Testis (tissue), 3 donors: ENCODE data around the gene SFTPB. TPM values are rescaled to one million over a fixed set of nuclear protein-coding genes. Genes with fewer than 3 reads are reported as not detected.

Experiments
- DNase-seq: peaks from one replicate; pipeline ENCODE4 v3.0.0-alpha.2; 2019
- H3K27ac ChIP-seq, 2 donors: fragments of 200-600 bp; sonication (generic); one replicate each; pipeline ENCODE4 v1.5.1; 2019
- H3K27me3 ChIP-seq: fragments of 200-600 bp; sonication (generic); one replicate; pipeline ENCODE4 v1.5.1; 2019
- H3K36me3 ChIP-seq: fragments of 200-600 bp; sonication (generic); one replicate; pipeline ENCODE4 v1.5.1; 2017; ENCODE audit warnings: low read depth; ENCODE audit errors: missing control alignments
- H3K4me1 ChIP-seq: fragments of 200-600 bp; sonication (generic); one replicate; pipeline ENCODE4 v1.5.1; 2019
- H3K4me3 ChIP-seq, 2 donors: fragments of 200-600 bp; sonication (generic); one replicate each; pipeline ENCODE4 v1.5.1; 2017 to 2019
- H3K9me3 ChIP-seq: fragments of 200-600 bp; sonication (generic); one replicate; pipeline ENCODE4 v1.5.1; 2017
- CTCF ChIP-seq, 3 experiments: fragments of 450-650 bp in 2 of 3; fragments of 200-600 bp in 1 of 3; sonication (generic) in 1 of 3; IDR thresholded peaks; one replicate each; pipeline ENCODE4 v1.5.1; 2016 to 2019; ENCODE audit warnings: antibody characterized with exemption in 3 of 3, mild to moderate bottlenecking in 2 of 3, moderate library complexity in 1 of 3
- POLR2A ChIP-seq: fragments of 450-650 bp; IDR thresholded peaks from one replicate; pipeline ENCODE4 v1.6.1; 2017; ENCODE audit warnings: antibody characterized with exemption, mild to moderate bottlenecking, moderate library complexity
- WGBS, 2 donors: methylation state at CpG; one replicate each; pipeline ENCODE4 v1.1.5; 2018; 5-methylcytosine and 5-hydroxymethylcytosine counted together
- intact Hi-C: fragments of 100-400 bp; cut with DNase I; formaldehyde crosslinking; loops from one replicate; pipeline ENCODE4 v1.15.1; 2023; ENCODE audit warnings: low total_unique reads
- polyA plus RNA-seq: library from polyadenylated mRNA; stranded (reverse); fragments of 350-450 nt; fragmentation: Illumina TruSeq; extraction: RNeasy Lipid Tissue Mini Kit (QIAGEN cat#74804); gene quantifications from one replicate; pipeline ENCODE4 v1.2.3, GENCODE V29; 2014; ENCODE audit warnings: low read depth, low replicate concordance; ENCODE audit not compliant: insufficient read depth
- total RNA-seq, 2 donors: library from RNA; depleted of rRNA; stranded (reverse); fragments of >200 nt; gene quantifications; one replicate each; pipeline ENCODE4 v1.2.3, GENCODE V29; 2016

The SFTPB gene
- total and polyA plus RNA-seq, 3 donors from 2014 or later: 0.25 to 0.36 TPM; not detected in 1

GRCh38 chr2:85713836-85714235 lies 45.8 kb upstream of the SFTPB start:
- Histone ChIP-seq H3K4me1 (peaks cover 45% of the 10 kb centered on the region), H3K4me3 (no peak overlapping the region), H3K27me3 (no peaks in the 10 kb centered on the region), H3K36me3 (no peaks in the 10 kb centered on the region), H3K9me3 (no peaks in the 10 kb centered on the region), H3K27ac (peak overlapping the region in 1 of 2 donors; percentile 87)
- WGBS, 2 donors: 88 to 94% methylated on average over 5 of the region's 5 CpGs
- no peak for DNase-seq
- TF ChIP-seq POLR2A: no peak
- no peak for TF ChIP-seq CTCF (IDR thresholded peaks at IDR 0.05)
- intact Hi-C loops: no loop called here

GRCh38 chr2:85712849-85713612 lies 45.0 kb upstream of the SFTPB start:
- Histone ChIP-seq H3K4me3 (no peak overlapping the region), H3K36me3 (no peaks in the 10 kb centered on the region), H3K9me3 (no peaks in the 10 kb centered on the region), H3K27ac (peak overlapping the region; percentile 53 to 87), H3K27me3 (no peaks in the 10 kb centered on the region), H3K4me1 (peaks cover 45% of the 10 kb centered on the region)
- TF ChIP-seq CTCF (IDR thresholded peaks at IDR 0.05) (no peak), POLR2A (no peak)
- peak; percentile 54 for DNase-seq
- WGBS, 2 donors: 54 to 63% methylated on average over 9 of the region's 9 CpGs
- intact Hi-C loops: no loop called here

- peaks cover 46% of the 10 kb centered on the region for H3K4me1 ChIP-seq
- no peak for TF ChIP-seq POLR2A
- no peak for TF ChIP-seq CTCF (IDR thresholded peaks at IDR 0.05)
- no peak for DNase-seq
- H3K4me3 ChIP-seq: no peak overlapping the region
- H3K9me3 ChIP-seq: no peaks in the 10 kb centered on the region
- H3K27ac ChIP-seq: peak overlapping the region; percentile 53 to 87
- H3K36me3 ChIP-seq: no peaks in the 10 kb centered on the region
- intact Hi-C loops: no loop called here
- no peaks in the 10 kb centered on the region for H3K27me3 ChIP-seq
- 69 to 84% methylated on average over 15 of the region's 15 CpGs for WGBS, 2 donors
Observed at GRCh38 chr2:85712336-85712735, 44.3 kb upstream of the SFTPB start.

- H3K27me3 ChIP-seq: no peaks in the 10 kb centered on the region
- no peaks in the 10 kb centered on the region for H3K9me3 ChIP-seq
- peaks cover 50% of the 10 kb centered on the region for H3K4me1 ChIP-seq
- intact Hi-C loops: no loop called here
- TF ChIP-seq POLR2A (no peak), CTCF (IDR thresholded peaks at IDR 0.05) (no peak)
- 74 to 77% methylated on average over 8 of the region's 8 CpGs for WGBS, 2 donors
- H3K36me3 ChIP-seq: no peaks in the 10 kb centered on the region
- H3K4me3 ChIP-seq: no peak overlapping the region
- no peak for DNase-seq
- H3K27ac ChIP-seq: peak overlapping the region; percentile 79 to 87
Observed at GRCh38 chr2:85711578-85712060, 43.6 kb upstream of the SFTPB start.
